Keratinocyte (primary cell): ENCODE measurements around the gene EXT2. TPM values are rescaled to one million over a fixed set of nuclear protein-coding genes. Genes with fewer than 3 reads are reported as not detected.

Source experiments
- DNase-seq: peaks from one replicate; pipeline ENCODE4 v3.0.0-alpha.2; 2011; ENCODE audit warnings: low read depth, missing footprints, low spot score
- FAIRE-seq: peaks from 2 replicates; lab custom pipeline; 2011; peaks lifted over from hg19 to GRCh38; lab: Jason Lieb, UNC
- H2AFZ ChIP-seq: 2 replicates; pipeline ENCODE4 v1.6.0; 2012; ENCODE audit warnings: low read length, control low read depth, inconsistent platforms; ENCODE audit not compliant: control insufficient read depth
- H3K27ac ChIP-seq: 2 replicates; pipeline ENCODE4 v1.5.1; 2011; ENCODE audit warnings: low read length; ENCODE audit not compliant: control insufficient read depth, insufficient read depth
- H3K27me3 ChIP-seq: 3 replicates; pipeline ENCODE4 v1.6.0; 2011; ENCODE audit warnings: low read length; ENCODE audit not compliant: control insufficient read depth, insufficient read depth; ENCODE audit errors: extremely low read depth
- H3K36me3 ChIP-seq, 2 experiments: 2 replicates in 1 of 2; 3 replicates in 1 of 2; pipeline ENCODE4 v1.5.1; 2011; ENCODE audit warnings: low read length in 2 of 2, mild to moderate bottlenecking in 1 of 2; ENCODE audit not compliant: control insufficient read depth in 2 of 2, insufficient read depth in 2 of 2; ENCODE audit errors: extremely low read depth in 1 of 2
- H3K4me1 ChIP-seq: 3 replicates; pipeline ENCODE4 v1.5.1; 2011; ENCODE audit warnings: low read length; ENCODE audit not compliant: control insufficient read depth, insufficient read depth; ENCODE audit errors: extremely low read depth
- H3K4me2 ChIP-seq: 3 replicates; pipeline ENCODE4 v1.6.0; 2011; ENCODE audit warnings: low read depth, low read length; ENCODE audit not compliant: control insufficient read depth, insufficient read depth; ENCODE audit errors: extremely low read depth
- H3K4me3 ChIP-seq, 3 experiments: fragments of 200-600 bp in 1 of 3; sonication (generic) in 1 of 3; 2 replicates in 2 of 3; 3 replicates in 1 of 3; pipeline ENCODE4 v1.5.1; 2011 to 2016; ENCODE audit warnings: low read length in 3 of 3, mild to moderate bottlenecking in 3 of 3, control low read depth in 2 of 3, inconsistent platforms in 1 of 3, low read depth in 1 of 3, mixed read lengths in 1 of 3, mixed run types in 1 of 3, moderate library complexity in 1 of 3; ENCODE audit not compliant: control insufficient read depth in 2 of 3, insufficient read depth in 2 of 3; ENCODE audit errors: extremely low read depth in 1 of 3
- H3K79me2 ChIP-seq: 2 replicates; pipeline ENCODE4 v1.6.0; 2012; ENCODE audit warnings: low read length; ENCODE audit not compliant: control insufficient read depth, insufficient read depth
- H3K9ac ChIP-seq: 3 replicates; pipeline ENCODE4 v1.6.0; 2011; ENCODE audit warnings: low read length; ENCODE audit not compliant: control insufficient read depth, insufficient read depth; ENCODE audit errors: extremely low read depth
- H3K9me1 ChIP-seq: 3 replicates; pipeline ENCODE4 v1.6.0; 2011; ENCODE audit warnings: low read length; ENCODE audit not compliant: control insufficient read depth, insufficient read depth; ENCODE audit errors: extremely low read depth
- H3K9me3 ChIP-seq: 2 replicates; pipeline ENCODE4 v1.5.1; 2012; ENCODE audit warnings: low read depth, low read length; ENCODE audit not compliant: control insufficient read depth
- H4K20me1 ChIP-seq: 3 replicates; pipeline ENCODE4 v1.6.0; 2011; ENCODE audit warnings: low read length; ENCODE audit not compliant: control insufficient read depth, insufficient read depth; ENCODE audit errors: extremely low read depth
- CTCF ChIP-seq, 3 experiments: IDR thresholded peaks in 1 of 3; conservative IDR thresholded peaks in 1 of 3; optimal IDR thresholded peaks in 1 of 3; 2 replicates in 2 of 3; 3 replicates in 1 of 3; pipeline versions ENCODE3 to v1.5.1; 2011; ENCODE audit warnings: low read length in 3 of 3, mild to moderate bottlenecking in 3 of 3, moderate library complexity in 2 of 3, control low read depth in 1 of 3, inconsistent platforms in 1 of 3; ENCODE audit not compliant: insufficient read depth in 2 of 3; ENCODE audit errors: extremely low read depth in 1 of 3
- EZH2 ChIP-seq: IDR thresholded peaks from one replicate; pipeline ENCODE4 v1.6.1; 2012; ENCODE audit warnings: inconsistent platforms, mild to moderate bottlenecking, low read length, moderate library complexity
- dilution Hi-C: fragments of 300-500 bp; cut with MboI; formaldehyde crosslinking; loops from one replicate; pipeline ENCODE4 v1.7.0; 2020; ENCODE audit warnings: low sequenced_read_pairs; ENCODE audit not compliant: extremely low pct_ligation_motif_present
- polyA plus RNA-seq, 5 experiments: library from polyadenylated mRNA; depleted of rRNA in 3 of 5; stranded (reverse) in 3 of 5; stranded (forward) in 1 of 5; unstranded in 1 of 5; fragments of >200 nt; gene quantifications; 1 replicate in 1 of 5; 2 replicates in 3 of 5; 3 replicates in 1 of 5; pipeline versions ENCODE4 v1.2.1 to v1.2.3, GENCODE V29; 2011 to 2012; ENCODE audit warnings: missing spikeins in 2 of 5, low read depth in 1 of 5, low replicate concordance in 1 of 5

EXT2 gene
- polyA plus RNA-seq, 1 donor (not counting 4 experiments of a cell fraction or from before 2014, with no cell fraction given) = 148 TPM

- no peak for DNase-seq
- Histone ChIP-seq H3K4me2 (no peak overlapping the region), H3K79me2 (no peaks in the 10 kb centered on the region), H4K20me1 (no peaks in the 10 kb centered on the region), H3K4me3 (no peak overlapping the region), H3K27me3 (peaks cover 4% of the 10 kb centered on the region), H3K9me3 (no peaks in the 10 kb centered on the region), H2AFZ (no peak overlapping the region), H3K27ac (no peak overlapping the region), H3K9me1 (no peaks in the 10 kb centered on the region), H3K9ac (no peak overlapping the region), H3K36me3 (no peaks in the 10 kb centered on the region), H3K4me1 (no peaks in the 10 kb centered on the region)
- dilution Hi-C loops = no loop called here
- TF ChIP-seq EZH2 (no peak), CTCF (optimal IDR thresholded peaks at IDR 0.05 in 1 of 3, IDR thresholded peaks at IDR 0.05 in 1 of 3, conservative IDR thresholded peaks at IDR 0.05 in 1 of 3; ENCODE audit: extremely low read depth in 1 of 3, insufficient read depth in 2 of 3, low read length in 3 of 3) (no peak)
- FAIRE-seq = no peak
Measured at GRCh38 chr11:44088377-44088776, 7.1 kb upstream of the EXT2 start.

- FAIRE-seq = no peak
- TF ChIP-seq EZH2 = no peak
- no peak for TF ChIP-seq CTCF (optimal IDR thresholded peaks at IDR 0.05 in 1 of 3, IDR thresholded peaks at IDR 0.05 in 1 of 3, conservative IDR thresholded peaks at IDR 0.05 in 1 of 3; ENCODE audit: extremely low read depth in 1 of 3, insufficient read depth in 2 of 3, low read length in 3 of 3)
Measured at GRCh38 chr11:44088871-44089270, 6.6 kb upstream of the EXT2 start.

More at GRCh38 chr11:44088871-44089270, 6.6 kb upstream of the EXT2 start:
- H3K9me1 ChIP-seq = no peaks in the 10 kb centered on the region
- H3K27ac ChIP-seq = no peak overlapping the region
- H3K4me2 ChIP-seq = no peak overlapping the region
- H3K9me3 ChIP-seq = no peaks in the 10 kb centered on the region
- H3K79me2 ChIP-seq = no peaks in the 10 kb centered on the region
- peaks cover 4% of the 10 kb centered on the region for H3K27me3 ChIP-seq
- H4K20me1 ChIP-seq = no peaks in the 10 kb centered on the region
- H3K9ac ChIP-seq = no peak overlapping the region
- no peaks in the 10 kb centered on the region for H3K36me3 ChIP-seq
- no peak for DNase-seq
- no peaks in the 10 kb centered on the region for H3K4me1 ChIP-seq
- dilution Hi-C loops = no loop called here
- H2AFZ ChIP-seq = no peak overlapping the region
- H3K4me3 ChIP-seq = no peak overlapping the region
